NCI-H2107 treated with DMSO at 0.1 percent for 48 hours (cell line): Measurements from ENCODE around the gene DYRK4.
"Not testable (repeated sequence)": the region's sequence is repeated elsewhere in the genome, so short reads cannot be mapped to it uniquely, and the experiment has no call there.

Source experiments
- DNase-seq: peaks from one replicate; lab custom pipeline; 2025; ENCODE audit not compliant: unreplicated experiment; lab: John Stamatoyannopoulos, UW

Gene DYRK4, protein sequence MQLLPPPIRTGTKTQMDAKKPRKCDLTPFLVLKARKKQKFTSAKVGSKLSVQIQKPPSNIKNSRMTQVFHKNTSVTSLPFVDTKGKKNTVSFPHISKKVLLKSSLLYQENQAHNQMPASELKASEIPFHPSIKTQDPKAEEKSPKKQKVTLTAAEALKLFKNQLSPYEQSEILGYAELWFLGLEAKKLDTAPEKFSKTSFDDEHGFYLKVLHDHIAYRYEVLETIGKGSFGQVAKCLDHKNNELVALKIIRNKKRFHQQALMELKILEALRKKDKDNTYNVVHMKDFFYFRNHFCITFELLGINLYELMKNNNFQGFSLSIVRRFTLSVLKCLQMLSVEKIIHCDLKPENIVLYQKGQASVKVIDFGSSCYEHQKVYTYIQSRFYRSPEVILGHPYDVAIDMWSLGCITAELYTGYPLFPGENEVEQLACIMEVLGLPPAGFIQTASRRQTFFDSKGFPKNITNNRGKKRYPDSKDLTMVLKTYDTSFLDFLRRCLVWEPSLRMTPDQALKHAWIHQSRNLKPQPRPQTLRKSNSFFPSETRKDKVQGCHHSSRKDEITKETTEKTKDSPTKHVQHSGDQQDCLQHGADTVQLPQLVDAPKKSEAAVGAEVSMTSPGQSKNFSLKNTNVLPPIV

DNA sequence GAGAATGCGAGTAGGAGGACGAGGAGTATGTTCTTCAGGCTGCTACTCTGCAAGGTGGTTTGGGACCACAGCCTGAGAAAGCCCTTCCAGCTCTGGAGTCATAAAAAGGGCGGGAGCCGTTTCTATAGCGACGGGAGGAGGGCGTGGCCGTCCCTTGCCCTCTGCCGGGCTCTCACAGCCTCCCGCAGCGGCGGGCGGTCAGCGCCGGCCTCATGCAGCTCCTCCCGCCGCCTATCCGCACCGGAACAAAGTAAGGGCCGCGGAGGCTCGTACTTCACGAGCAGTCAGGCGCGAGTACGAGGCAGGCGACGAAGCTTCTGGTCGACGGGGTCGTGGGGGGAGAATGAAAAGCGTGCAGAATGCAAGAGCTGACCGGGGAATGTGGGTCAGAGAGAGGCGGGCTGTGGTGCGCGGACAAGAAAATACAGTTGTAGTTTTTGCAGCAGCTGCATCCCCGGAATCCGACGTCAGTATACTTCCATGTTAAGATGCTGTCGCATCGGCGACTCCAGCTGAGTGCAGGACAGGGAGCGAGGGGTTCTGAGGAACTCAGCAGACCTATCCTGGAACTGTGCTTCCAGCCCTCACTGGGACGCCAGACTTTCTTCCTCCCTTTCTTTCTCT lies at the start of gene DYRK4:
Gene DYRK4 (plus strand): TSS at position 175 of the 624 bp plus-strand sequence. CDS start 38 bp downstream, at position 213.
- DNase-seq = peak; percentile 66

- DNase-seq = no peak
Observed at GRCh38 chr12:4518106-4518728, 43.8 kb upstream of the DYRK4 start.

- DNase-seq = not testable (repeated sequence)
Observed at GRCh38 chr12:4523443-4523842, 38.6 kb upstream of the DYRK4 start.

- peak; percentile 45 for DNase-seq
Observed at GRCh38 chr12:4526923-4527546, 35.0 kb upstream of the DYRK4 start.

DNA sequence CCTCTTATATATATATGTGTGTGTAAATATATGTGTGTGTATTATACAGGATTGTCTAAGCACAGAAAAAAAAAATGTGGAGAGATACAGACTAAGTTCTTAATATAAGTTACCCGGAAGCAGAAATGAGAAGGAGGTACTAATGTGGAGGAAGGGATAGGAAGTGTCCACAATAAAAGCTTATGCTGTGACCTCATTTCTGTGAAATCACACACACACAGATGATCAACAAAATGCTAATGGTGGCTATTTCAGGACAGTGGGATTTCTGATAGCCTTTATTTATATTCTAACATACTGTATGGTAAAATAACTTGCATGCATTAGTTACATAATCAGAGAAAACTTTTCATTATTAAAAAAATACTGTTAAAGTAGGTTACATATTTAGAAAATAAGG lies 31.8 kb upstream of the DYRK4 start:
- DNase-seq = no peak

GRCh38 chr12:4530982-4531586 lies 30.9 kb upstream of the DYRK4 start:
- DNase-seq = no peak

- DNase-seq = no peak
Observed at GRCh38 chr12:4535092-4535491, 26.9 kb upstream of the DYRK4 start.

GRCh38 chr12:4535871-4536270 lies 26.1 kb upstream of the DYRK4 start:
- DNase-seq = no peak

DNA sequence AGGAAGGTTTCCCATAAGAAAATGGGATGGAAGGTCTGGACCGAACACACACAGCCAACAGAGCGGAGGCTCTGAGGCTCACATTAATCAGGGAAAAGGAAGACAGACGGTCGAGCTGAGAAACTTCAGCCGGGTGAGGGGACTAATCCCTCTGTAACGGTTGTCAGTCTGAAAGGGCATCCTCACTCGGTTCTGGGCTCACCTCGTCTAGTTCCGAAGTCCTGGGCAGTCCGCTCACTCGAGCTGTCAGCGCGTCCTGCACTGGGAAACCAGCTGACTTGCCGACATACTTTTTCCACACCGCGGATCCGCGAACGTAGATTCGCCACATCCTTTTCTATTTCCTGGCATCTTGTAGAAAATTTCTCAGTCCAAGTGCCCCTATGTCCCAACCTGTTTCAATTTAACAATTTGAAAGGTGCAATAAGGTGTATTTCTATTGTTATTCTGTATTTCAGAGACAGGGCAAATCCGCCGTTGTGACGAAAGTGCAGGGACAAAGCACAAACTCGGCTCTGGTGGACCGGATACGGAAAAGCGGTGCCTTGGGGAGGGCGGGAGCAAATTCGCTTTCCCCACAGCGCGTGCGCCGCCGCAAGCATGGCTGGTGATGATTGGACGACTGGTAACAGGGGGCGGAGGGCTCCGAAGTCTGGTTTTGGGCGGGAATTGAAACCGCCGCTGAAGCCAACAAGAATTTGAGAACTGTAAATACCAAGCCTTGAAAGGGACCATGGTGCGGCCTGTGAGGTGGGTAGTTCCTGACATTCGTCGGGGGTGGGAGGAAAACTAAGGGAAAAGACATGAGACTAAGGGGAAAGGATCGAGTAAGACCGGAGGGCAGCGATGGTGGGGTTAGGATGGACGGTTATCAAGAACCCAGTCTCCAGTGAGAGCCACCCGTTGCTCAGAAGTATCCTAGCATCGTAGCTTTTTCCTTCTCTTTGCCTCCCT lies 23.5 kb upstream of the DYRK4 start, which contains the start of gene RAD51AP1:
Gene RAD51AP1 (plus strand): TSS at position 684 of the 954 bp plus-strand sequence. CDS start 50 bp downstream, at position 734.
- DNase-seq = peak; percentile 93

DNA sequence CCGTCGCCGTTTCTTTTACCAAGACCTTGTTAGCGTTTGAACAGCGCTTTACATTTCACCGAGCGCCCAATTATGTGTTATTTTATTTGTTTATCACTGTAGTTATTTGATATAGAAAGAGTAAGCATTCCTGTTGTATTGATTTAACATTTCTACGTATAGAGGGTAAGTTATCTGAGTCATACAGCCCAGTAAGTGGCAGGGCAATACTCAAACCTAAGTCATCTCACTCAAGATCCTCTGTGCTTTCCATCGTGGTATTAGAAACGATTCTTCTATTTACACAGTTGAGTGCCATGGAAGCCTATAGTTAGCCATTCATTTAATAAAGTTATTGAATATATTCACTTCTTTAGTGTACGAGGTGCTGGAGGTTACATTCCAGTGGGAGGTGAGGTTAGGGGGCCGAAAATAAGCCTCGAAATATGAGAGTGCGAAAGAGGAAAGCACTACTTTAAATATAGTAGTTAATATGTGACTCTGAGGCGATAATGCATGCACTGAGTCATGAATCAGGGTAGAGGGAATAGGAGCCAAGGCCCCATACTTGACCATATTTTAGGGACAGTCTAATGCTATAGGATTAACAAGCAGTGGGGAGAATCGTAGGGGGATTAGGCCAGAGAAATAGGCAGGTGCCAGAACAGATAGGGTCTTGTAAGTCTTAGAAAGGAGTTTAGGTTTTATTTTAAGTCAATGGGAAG lies 22.7 kb upstream of the DYRK4 start:
- no peak for DNase-seq

GRCh38 chr12:4540170-4540569 lies 21.8 kb upstream of the DYRK4 start:
- DNase-seq = no peak

- no peak for DNase-seq
Observed at GRCh38 chr12:4540638-4541037, 21.4 kb upstream of the DYRK4 start.

GRCh38 chr12:4545195-4545594 lies 16.8 kb upstream of the DYRK4 start:
- DNase-seq = no peak

DNA sequence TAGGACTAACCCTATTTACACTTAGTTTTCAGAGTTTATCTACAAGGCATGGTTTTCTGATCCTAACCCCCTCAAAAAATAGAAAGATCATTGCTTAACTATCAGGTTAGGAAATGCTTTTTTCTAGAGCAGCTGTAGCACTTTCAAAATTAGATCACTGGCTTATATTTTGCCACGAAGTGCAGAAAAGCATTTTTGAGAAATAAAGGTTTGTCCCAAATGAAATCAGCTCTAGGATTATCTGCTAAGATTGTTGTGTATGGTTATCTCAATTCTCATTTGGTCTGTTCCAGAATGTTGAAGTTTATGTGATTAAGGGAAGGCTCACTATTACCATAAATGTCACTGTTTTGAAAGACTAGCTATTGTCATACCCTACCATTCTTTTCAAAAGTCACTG lies 9.8 kb upstream of the DYRK4 start:
- DNase-seq = no peak

- no peak for DNase-seq
Observed at GRCh38 chr12:4553943-4554342, 8.1 kb upstream of the DYRK4 start.

GRCh38 chr12:4555804-4556203 lies 6.2 kb upstream of the DYRK4 start:
- no peak for DNase-seq

DNA sequence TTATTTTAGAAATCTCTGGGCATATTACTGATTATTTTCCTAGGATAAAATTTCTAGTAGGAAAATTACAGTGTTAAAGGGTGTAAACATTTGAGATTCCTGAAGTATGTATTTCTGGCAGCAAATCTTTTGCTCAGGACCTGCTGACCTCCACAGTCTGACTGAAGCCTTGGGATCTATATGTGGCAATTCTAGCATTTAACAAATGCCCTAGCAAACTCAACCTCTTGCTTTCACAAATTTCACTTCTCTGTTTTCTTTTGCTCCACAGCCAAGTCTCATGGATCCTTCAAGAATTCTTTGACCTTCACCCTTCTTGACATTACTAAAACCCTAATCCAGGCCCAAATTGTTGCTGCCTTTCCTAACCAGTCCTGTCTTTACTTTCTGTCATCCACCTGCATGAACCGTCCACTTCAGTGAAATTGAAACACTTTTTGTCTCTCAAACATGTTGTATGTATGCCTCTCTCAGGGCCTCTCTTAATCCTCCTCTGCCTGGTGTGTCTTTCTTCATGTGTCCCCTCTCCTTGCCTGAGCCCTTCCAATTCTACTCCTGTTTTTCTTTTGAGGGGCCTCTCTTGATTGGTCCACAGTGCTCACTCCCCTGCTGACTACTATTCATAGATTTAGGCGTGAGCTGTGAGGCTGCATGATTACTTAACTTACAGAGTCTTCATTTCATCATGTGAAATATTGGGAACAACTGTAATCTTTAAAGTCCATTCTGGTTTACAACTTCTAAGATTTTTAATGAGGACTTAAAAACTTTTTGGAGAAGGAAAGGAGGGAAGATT lies 5.1 kb upstream of the DYRK4 start:
- no peak for DNase-seq

DNA sequence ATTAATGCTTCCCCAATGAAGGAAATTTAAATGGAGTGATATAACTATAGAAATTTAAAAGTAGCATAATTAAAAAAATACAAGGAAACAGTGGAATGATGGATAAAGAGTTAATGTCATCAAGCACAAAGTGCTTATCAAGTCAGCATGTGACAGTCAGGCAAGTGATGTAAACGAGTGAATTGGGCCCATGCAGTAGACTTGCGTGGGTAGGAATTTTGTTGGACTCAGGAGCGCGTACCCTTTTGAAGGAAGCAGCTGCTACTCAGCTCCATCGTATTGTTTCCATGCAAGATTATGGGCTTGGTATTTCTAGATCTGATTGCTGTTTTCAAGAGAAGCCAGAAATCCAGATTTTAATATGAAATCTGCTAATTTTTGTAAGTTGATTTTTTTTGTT lies 4.4 kb upstream of the DYRK4 start:
- no peak for DNase-seq
